Activated CD8-positive, alpha-beta memory T cell treated with anti-CD3 and anti-CD28 coated beads, Interleukin-2, amount 50 U/mL, for 1 hour (primary cell): Measurements from ENCODE around the gene YRDC.

ENCODE experiments used
- DNase-seq: peaks from one replicate; pipeline ENCODE4 v3.0.0-alpha.2; 2020; ENCODE audit errors: extremely low read depth

The YRDC gene

DNA sequence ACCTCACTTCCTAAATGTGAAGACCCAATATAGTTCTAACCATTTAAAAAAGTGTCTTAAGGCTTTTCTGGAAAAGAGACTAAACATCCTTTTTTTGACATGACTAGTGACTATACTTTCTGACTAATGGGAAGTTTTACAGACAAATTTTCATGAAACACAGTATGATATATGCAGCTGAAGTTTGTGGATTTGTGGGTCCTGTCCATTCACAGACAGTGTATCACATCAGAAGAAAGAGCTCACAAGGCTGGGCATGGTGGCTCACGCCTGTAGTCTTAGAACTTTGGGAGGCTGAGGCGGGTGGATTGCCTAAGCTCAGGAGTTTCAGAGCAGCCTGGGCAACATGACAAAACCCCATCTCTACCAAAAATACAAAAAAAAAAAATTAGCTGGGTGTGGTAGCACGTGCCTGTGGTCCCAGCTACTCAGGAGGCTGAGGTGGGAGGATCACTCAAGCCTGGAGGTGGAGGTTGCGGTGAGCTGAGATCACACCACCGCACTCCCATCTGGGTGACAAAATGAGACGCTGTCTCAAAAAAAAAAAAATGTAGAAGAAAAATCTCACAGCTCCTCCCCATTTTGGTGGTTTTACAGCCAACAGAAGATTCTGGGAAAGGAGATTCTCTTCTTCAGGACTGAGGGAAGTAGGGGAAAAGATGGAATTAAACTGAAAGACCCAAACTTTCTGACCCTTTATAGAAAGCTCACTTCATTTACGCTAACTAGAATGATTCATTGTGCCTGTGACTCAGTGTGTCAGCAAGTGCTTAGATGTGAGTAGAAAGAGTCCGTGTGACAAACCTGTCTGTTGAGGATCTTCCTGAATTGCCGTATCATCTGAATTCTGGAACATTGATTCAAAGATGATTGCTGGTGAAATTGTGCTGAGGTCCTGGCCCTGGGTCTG is 15.2 kb upstream of the YRDC start:
- DNase-seq: no peak

GRCh38 chr1:37821481-37821880 is 13.5 kb upstream of the YRDC start:
- no peak for DNase-seq

DNA sequence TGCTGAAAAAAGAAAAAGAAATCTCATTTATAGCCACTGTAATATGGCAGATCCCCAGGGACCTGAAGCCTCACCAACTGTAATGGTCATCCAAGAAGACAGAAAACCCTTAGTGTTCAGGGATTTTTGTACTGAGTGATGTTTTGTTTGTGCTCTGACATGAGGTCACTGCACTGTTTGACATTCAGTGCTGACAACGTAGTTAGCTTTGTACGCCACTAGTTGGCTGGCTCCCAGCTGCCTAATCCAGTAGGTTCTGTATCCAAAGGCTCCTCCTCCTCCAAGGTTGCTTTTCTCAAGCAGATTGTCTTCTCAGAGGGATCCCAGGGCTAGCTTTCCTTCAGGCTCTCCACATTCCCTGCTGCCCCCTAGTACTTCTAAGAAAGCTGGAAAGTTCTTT is 9.5 kb upstream of the YRDC start:
- no peak for DNase-seq

- no peak for DNase-seq
Measured at GRCh38 chr1:37814252-37814651, 6.2 kb upstream of the YRDC start.

- DNase-seq: no peak
Measured at GRCh38 chr1:37813529-37814145, 5.6 kb upstream of the YRDC start.

DNA sequence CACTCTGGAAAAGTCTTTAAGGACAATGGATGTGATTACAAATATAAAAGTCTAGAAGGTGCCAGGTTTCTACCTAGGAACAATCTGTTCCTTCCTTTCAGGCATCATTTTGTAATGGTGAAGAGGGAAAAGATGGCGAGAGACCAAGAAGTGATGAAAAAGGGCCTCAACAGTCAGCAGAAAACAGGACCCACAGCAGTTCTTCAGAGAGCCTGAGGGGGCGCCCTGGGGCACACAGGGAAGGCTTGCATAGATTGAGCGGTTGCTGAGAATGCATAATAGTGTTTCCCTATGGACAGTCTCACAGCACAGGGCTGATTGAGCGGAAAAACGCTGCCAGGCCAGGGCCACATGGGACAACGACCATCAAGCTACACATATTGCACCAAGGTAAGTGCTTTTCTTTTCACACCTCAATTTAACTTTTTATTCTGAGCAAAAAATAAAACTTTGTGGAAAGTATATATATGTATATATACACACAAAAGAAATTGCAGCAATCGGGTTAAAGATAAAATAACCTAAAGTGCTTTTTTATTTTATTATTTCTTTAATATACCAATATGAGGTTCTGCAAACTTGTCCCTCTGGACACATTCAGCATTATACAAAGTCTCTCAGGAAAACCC is 3.1 kb upstream of the YRDC start:
- no peak for DNase-seq

DNA sequence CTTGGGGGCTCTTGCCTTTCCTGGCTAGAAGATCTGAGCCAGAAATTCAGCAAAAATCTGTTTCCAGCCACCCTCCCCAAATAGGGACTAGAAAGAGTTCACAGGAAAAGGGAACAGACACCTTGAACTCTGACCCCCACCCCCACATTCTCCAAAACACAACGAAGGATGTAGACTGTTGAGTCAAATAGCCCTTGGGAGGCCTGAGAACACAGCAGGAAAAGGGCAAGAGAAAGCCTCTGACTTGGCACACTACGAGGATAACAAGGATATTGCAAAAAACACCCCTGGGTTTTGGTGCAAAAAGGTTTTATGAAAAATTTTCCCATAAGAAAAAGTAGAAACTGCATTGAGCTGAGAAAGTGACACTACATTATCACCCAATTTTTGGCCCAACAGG is 1.9 kb upstream of the YRDC start:
- DNase-seq: no peak

- DNase-seq: no peak
Measured at GRCh38 chr1:37808369-37809319, 636 bp upstream of the YRDC start.

DNA sequence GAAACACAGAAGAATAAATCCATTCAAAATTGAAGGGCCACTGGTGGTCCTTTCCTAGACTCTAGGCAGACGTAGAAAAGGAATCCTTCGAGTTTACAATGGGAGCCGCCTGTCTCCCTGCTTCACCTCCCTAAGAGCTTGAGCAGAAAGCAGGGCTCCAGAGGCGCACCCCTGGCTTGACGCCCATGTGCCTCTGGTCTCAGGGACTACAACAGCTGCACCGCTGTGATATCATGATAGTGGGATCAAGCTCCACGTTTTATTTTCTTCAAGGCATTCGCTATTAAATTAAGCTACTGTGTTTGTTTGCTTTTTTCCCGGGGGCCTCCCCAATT is 821 bp downstream of the YRDC start:
- no peak for DNase-seq

GRCh38 chr1:37802439-37802838 is 5.6 kb downstream of the YRDC start:
- no peak for DNase-seq

DNA sequence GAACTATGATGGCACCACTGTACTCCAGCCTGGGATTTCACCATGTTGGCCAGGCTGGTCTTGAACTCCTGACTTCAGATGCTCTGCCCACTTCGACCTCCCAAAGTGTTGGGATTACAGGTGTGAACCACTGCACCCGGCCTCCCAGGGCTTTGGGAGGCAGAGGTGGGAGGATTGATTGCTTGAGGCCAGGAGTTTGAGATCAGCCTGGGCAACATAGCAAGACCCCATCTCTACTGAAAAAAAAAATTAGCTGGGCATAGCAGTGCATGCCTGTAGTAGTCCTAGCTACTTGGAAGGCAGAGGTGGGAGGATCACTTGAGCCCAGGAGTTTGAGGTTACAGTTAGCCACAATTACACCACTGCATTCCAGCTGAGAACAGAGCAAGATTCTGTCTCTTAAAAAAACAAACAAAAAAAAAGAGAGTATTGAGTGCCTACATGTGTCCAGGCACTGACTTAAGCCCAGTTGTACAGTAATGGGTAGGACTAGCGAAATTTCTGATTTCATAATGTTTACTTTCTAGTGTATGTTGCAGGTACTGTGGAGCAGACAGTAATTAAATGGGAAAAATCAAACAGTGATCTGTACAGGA is 10.2 kb downstream of the YRDC start:
- no peak for DNase-seq

- DNase-seq: no peak
Measured at GRCh38 chr1:37795340-37796125, 12.5 kb downstream of the YRDC start.

DNA sequence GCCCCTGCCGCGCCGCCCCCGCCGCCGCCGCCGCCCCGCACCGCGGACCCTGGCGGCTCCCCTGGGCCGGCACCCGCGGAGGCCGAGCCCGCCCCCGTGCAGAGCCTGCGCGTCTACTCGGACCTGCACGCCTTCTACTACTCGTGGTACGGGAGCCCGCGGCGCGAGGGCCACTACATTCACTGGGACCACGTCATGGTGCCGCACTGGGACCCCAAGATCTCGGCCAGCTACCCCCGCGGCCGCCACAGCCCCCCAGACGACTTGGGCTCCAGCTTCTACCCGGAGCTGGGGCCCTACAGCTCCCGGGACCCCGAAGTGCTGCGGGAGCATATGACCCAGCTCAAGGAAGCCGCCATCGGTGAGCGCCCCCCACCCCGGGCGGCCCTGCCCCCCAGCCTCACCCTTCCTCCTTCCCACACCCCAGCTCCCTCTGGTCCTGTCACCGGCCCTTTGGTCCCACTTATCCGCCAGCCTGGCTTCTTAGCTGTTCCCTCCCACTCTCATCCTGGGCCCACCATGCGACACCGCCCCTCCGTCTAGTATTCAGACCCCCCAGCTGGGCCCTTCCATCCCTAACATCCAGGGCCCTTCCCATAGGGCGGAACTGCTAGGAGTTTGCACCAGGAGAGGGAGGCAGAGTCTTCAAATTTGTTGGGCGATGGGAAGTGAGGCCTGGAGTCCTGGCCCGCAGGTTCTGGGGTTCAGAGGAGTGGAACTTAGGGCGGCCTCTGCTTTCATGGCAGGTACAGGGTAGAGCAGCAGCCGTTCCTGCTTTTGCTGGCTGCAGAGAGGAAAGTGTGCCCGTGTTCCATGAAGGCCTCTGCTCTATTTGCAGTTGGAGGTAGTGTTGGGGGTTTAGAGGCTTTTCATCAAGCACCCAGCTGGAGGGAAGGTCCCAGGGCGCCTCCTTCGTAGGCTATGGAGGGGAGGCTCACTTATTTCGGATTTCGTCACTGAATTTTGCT is 13.4 kb downstream of the YRDC start:
- DNase-seq: no peak

DNA sequence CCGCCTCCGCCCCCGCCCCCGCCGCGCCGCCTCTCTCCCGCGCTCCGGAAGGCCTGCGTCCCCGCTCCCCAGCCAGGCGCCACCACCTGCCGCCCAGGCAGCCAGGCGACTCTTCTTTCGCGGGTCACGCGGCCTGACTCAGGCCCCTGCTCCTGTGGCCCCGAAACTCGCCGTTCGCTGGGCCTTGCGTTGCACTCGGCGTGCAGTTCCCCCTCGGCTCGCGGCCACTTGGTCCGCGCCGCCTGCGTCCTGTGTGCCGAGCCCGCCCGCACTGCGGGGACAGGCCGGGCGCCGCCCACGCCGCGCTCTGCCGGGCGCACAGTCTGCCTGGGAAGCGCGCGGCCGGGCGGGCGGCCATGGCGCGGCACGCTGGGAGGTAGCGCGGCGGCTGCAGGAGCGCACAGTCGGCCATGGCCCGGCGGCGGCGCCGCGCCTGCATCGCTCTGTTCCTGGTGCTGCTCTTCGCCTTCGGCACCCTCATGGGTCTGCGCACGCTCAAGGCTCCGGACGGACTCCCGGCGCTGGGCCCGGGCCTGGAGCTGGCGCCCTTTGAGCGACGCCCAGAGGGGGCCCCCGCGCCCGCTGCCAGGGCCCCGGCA is 14.1 kb downstream of the YRDC start, which contains the start of gene MANEAL:
TSS of gene MANEAL (plus strand) at position 75 of the 599 bp plus-strand sequence. CDS start at position 411, 336 bp downstream.
- DNase-seq: no peak

- DNase-seq: no peak
Measured at GRCh38 chr1:37792943-37793686, 14.9 kb downstream of the YRDC start.

- no peak for DNase-seq
Measured at GRCh38 chr1:37782491-37782890, 25.5 kb downstream of the YRDC start.

DNA sequence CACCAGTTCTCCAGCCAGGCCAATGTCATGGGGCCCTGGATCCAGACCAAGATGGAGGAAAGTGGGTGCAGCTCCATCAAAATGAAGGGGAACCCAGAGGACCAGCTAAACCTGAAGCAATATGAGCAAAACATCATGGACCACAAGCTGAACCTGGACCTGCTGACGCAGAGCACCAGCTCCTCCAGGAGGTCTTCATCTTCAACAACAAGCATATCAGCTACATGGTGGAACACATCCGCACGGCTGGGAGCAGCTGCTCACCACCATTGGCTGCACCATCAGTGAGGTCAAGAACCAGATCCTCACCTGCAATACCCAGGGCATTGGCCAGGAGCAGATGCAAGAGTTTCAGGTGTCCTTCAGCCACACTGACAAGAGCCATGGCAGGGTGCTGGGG is 29.4 kb downstream of the YRDC start:
- DNase-seq: no peak

DNA sequence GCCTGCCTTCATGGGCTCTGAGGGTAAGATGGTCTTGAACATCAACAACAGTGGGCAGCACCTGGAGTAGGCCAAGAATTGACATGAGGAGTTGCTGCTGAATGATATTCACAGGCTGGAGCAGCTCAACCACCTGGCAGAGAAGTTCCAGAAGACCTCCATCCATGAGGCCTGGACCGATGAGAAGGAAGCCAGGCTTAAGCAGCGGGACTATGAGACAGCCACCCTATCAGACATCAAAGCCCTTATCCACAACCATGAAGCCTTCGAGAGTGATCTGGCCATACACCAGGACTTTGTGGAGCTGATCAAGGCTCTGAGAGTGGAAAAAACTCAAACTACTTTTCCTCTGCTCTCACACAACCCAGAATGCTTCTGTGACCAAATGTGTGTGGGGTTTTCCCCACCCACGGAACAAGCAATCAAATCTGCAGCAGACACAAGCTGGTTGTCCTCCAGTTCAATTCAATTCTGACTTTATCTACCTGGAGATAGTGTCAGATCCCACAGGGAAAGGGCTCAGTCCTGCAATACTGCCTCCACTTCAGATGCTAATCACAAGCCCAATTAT is 31.0 kb downstream of the YRDC start:
- DNase-seq: no peak
